PC-3 (cell line): Measurements from ENCODE around the gene MED15. TPM values are rescaled to one million over a fixed set of nuclear protein-coding genes. Genes with fewer than 3 reads are reported as not detected.
A peak's percentile ranks its signal among the peaks of the same experiment; 100 is the strongest.

Experiments used
- ATAC-seq: fragments of 200-7000 bp; cut with Tn5 transposase; 2 replicates; pipeline ENCODE4 v1.9.1; 2020; ENCODE audit warnings: mild to moderate bottlenecking, moderate library complexity
- BruUV-seq: library from RNA; stranded (reverse); fragments of 400-500 nt; replicated peaks from 2 replicates; lab custom pipeline; 2021; lab: Mats Ljungman, UMichigan
- CTCF ChIA-PET: fragments of 300-600 bp; sonication (Branson Sonifier 250); formaldehyde crosslinking; loops from one replicate; lab custom pipeline; 2022; ENCODE audit warnings: antibody characterized with exemption; lab: Charles Lee
- POLR2A ChIA-PET: fragments of 300-600 bp; sonication (Branson Sonifier 250); formaldehyde crosslinking; loops from one replicate; lab custom pipeline; 2022; ENCODE audit warnings: antibody characterized with exemption; ENCODE audit not compliant: unreplicated experiment; lab: Charles Lee
- DNase-seq: peaks from one replicate; pipeline ENCODE4 v3.0.0-alpha.2; 2015
- H2AFZ ChIP-seq: fragments of 300-600 bp; sonication (generic); 2 replicates; pipeline ENCODE4 v1.6.0; 2016; ENCODE audit warnings: antibody characterized with exemption, low read length
- H3F3A ChIP-seq: fragments of 300-600 bp; sonication (generic); one replicate; pipeline ENCODE4 v1.6.0; 2017; ENCODE audit warnings: antibody characterized with exemption, low read length, control low read depth, mild to moderate bottlenecking; ENCODE audit not compliant: unreplicated experiment
- H3K27ac ChIP-seq: fragments of 300-600 bp; sonication (generic); 2 replicates; pipeline ENCODE4 v1.5.1; 2016; ENCODE audit warnings: mild to moderate bottlenecking, low read length
- H3K27me3 ChIP-seq: fragments of 300-600 bp; sonication (generic); 2 replicates; pipeline ENCODE4 v1.6.1; 2016; ENCODE audit warnings: low read length, mixed read lengths
- H3K36me3 ChIP-seq: fragments of 300-600 bp; sonication (generic); 2 replicates; pipeline ENCODE4 v1.6.1; 2016; ENCODE audit warnings: low read depth, mixed run types, low read length, mixed read lengths
- H3K4me1 ChIP-seq: fragments of 300-600 bp; sonication (generic); 2 replicates; pipeline ENCODE4 v1.5.1; 2016; ENCODE audit warnings: low read length; ENCODE audit not compliant: insufficient read depth
- H3K4me2 ChIP-seq: fragments of 300-600 bp; sonication (generic); 2 replicates; pipeline ENCODE4 v1.6.0; 2016; ENCODE audit warnings: low read length
- H3K4me3 ChIP-seq: fragments of 300-600 bp; sonication (generic); 2 replicates; pipeline ENCODE4 v1.5.1; 2016; ENCODE audit warnings: mild to moderate bottlenecking, low read length, mixed read lengths
- H3K79me2 ChIP-seq: fragments of 300-600 bp; sonication (generic); 2 replicates; pipeline ENCODE4 v1.6.1; 2017; ENCODE audit warnings: low read length, mixed read lengths
- H3K9ac ChIP-seq: fragments of 300-600 bp; sonication (generic); 2 replicates; pipeline ENCODE4 v1.6.0; 2016; ENCODE audit warnings: mild to moderate bottlenecking, low read length
- H3K9me2 ChIP-seq: fragments of 300-600 bp; sonication (generic); replicated peaks from 2 replicates; pipeline ENCODE4 v1.6.1; 2016; ENCODE audit warnings: mixed run types, low read length, mixed read lengths
- H3K9me3 ChIP-seq: fragments of 300-600 bp; sonication (generic); 2 replicates; pipeline ENCODE4 v1.6.1; 2016; ENCODE audit warnings: low read length, mixed read lengths
- H4K20me1 ChIP-seq: fragments of 300-600 bp; sonication (generic); 2 replicates; pipeline ENCODE4 v1.6.1; 2016; ENCODE audit warnings: low read length, mixed read lengths
- CTCF ChIP-seq: fragments of 300-600 bp; sonication (generic); conservative IDR thresholded peaks from 2 replicates; pipeline ENCODE4 v1.5.1; 2017; ENCODE audit warnings: antibody characterized with exemption, low read depth, mild to moderate bottlenecking, low read length
- EZH2 ChIP-seq: fragments of 300-600 bp; sonication (generic); IDR thresholded peaks from one replicate; pipeline ENCODE4 v1.6.1; 2017; ENCODE audit warnings: antibody characterized with exemption, mild to moderate bottlenecking, low read length; ENCODE audit not compliant: unreplicated experiment
- EZH2phosphoT487 ChIP-seq: fragments of 300-600 bp; sonication (generic); IDR thresholded peaks from 2 replicates; pipeline ENCODE4 v1.6.1; 2018; ENCODE audit warnings: mild to moderate bottlenecking, antibody characterized with exemption, low read length, borderline replicate concordance
- intact Hi-C: fragments of 100-400 bp; cut with micrococcal nuclease; formaldehyde crosslinking; loops from 2 replicates; pipeline ENCODE4 v1.9.0; 2023
- total RNA-seq: library from RNA; depleted of rRNA; stranded (reverse); fragments of >200 nt; gene quantifications from 2 replicates; pipeline ENCODE4 v1.2.3, GENCODE V29; 2014

The MED15 gene
- total RNA-seq, 1 experiment from 2014 or later, result 55.9 TPM

- DNase-seq (no peak), ATAC-seq (no peak)
- Histone ChIP-seq H2AFZ (no peak overlapping the region), H3K9me3 (no peaks in the 10 kb centered on the region), H3K4me1 (no peaks in the 10 kb centered on the region), H3K4me2 (no peak overlapping the region), H3K79me2 (no peaks in the 10 kb centered on the region), H3K27ac (no peak overlapping the region), H3K27me3 (no peaks in the 10 kb centered on the region), H4K20me1 (no peaks in the 10 kb centered on the region), H3F3A (no peaks in the 10 kb centered on the region), H3K9me2 (no peaks in the 10 kb centered on the region), H3K36me3 (peaks cover 19% of the 10 kb centered on the region), H3K4me3 (no peak overlapping the region), H3K9ac (no peak overlapping the region)
- no TSS peak for BruUV-seq
- POLR2A ChIA-PET, result no interaction called here
- TF ChIP-seq EZH2 (no peak), EZH2phosphoT487 (no peak), CTCF (no peak)
- CTCF ChIA-PET, result no interaction called here
- intact Hi-C loops, result no loop called here
Observed at GRCh38 chr22:20582520-20583361, 75.3 kb downstream of the MED15 start.

GRCh38 chr22:20583471-20583922 lies 76.1 kb downstream of the MED15 start:
- Histone ChIP-seq H3K27me3 (no peaks in the 10 kb centered on the region), H3K9me2 (no peaks in the 10 kb centered on the region), H3K4me2 (no peak overlapping the region), H3K27ac (no peak overlapping the region), H3F3A (no peaks in the 10 kb centered on the region), H3K9ac (no peak overlapping the region), H3K4me3 (no peak overlapping the region), H3K9me3 (no peaks in the 10 kb centered on the region), H4K20me1 (no peaks in the 10 kb centered on the region), H3K79me2 (no peaks in the 10 kb centered on the region), H3K36me3 (peaks cover 19% of the 10 kb centered on the region), H2AFZ (no peak overlapping the region), H3K4me1 (no peaks in the 10 kb centered on the region)
- POLR2A ChIA-PET, result no interaction called here
- ATAC-seq, result no peak
- BruUV-seq, result no TSS peak
- intact Hi-C loops, result no loop called here
- CTCF ChIA-PET, result no interaction called here
- TF ChIP-seq CTCF (peak; percentile 48), EZH2 (no peak)
- peak; percentile 19 for DNase-seq

- no peaks in the 10 kb centered on the region for H3K79me2 ChIP-seq
Observed at GRCh38 chr22:20584029-20584871, 76.8 kb downstream of the MED15 start.

More at GRCh38 chr22:20584029-20584871, 76.8 kb downstream of the MED15 start:
- Histone ChIP-seq H3K4me3 (no peak overlapping the region), H3K4me1 (no peaks in the 10 kb centered on the region), H3F3A (no peaks in the 10 kb centered on the region), H3K4me2 (no peak overlapping the region), H3K9ac (no peak overlapping the region), H3K9me3 (no peaks in the 10 kb centered on the region), H2AFZ (no peak overlapping the region), H3K36me3 (peaks cover 19% of the 10 kb centered on the region), H4K20me1 (no peaks in the 10 kb centered on the region), H3K9me2 (no peaks in the 10 kb centered on the region), H3K27ac (no peak overlapping the region), H3K27me3 (no peaks in the 10 kb centered on the region)
- POLR2A ChIA-PET, result no interaction called here
- DNase-seq (no peak), ATAC-seq (no peak)
- no TSS peak for BruUV-seq
- intact Hi-C loops, result no loop called here
- CTCF ChIA-PET, result no interaction called here
- TF ChIP-seq EZH2phosphoT487 (no peak), CTCF (no peak), EZH2 (no peak)
